Measurements from ENCODE around the gene IL18BP. TPM values are rescaled to one million over a fixed set of nuclear protein-coding genes. Genes with fewer than 3 reads are reported as not detected.

Gene IL18BP
- total and polyA plus RNA-seq, 2 donors (not counting 3 experiments of a cell fraction or from before 2014, with no cell fraction given), result 12.9 to 20.1 TPM

DNA sequence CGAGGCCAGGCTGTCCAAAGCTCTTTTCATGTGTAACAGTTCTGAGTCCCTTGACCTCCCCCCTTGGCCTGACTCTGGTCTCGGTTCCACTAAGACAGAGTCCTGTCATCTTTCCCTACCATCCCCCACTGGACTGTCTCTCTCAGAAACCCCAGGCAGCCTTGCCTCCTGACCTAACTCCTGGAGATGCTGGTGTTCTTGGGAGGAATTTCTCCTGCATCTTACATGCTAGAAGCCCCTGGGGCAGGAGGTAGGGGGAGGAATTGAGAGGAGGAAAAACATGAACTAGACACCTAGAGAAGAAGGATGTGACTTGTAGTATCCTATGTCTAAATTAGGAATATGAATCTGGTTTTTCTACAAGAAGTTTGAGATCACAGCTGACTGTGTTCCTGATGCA, 648 bp upstream of the IL18BP start:
- H3K27ac ChIP-seq (ENCODE audit: insufficient read depth, low read depth, low read length), result no peak overlapping the region
- TF ChIP-seq EZH2 (IDR thresholded peaks at IDR 0.05; ENCODE audit: borderline replicate concordance, low read depth, low read length, severe bottlenecking), result no peak
- TF ChIP-seq POLR2AphosphoS5 (IDR thresholded peaks at IDR 0.05; ENCODE audit: insufficient read depth, low read depth, low read length), result no peak
- TF ChIP-seq FOS (IDR thresholded peaks at IDR 0.05; ENCODE audit: borderline replicate concordance, insufficient read depth, low read length), result no peak
- TF ChIP-seq GATA2 (IDR thresholded peaks at IDR 0.05; ENCODE audit: insufficient read depth, insufficient read length, low read depth, low read length), result no peak
- TF ChIP-seq, protein P1, sequence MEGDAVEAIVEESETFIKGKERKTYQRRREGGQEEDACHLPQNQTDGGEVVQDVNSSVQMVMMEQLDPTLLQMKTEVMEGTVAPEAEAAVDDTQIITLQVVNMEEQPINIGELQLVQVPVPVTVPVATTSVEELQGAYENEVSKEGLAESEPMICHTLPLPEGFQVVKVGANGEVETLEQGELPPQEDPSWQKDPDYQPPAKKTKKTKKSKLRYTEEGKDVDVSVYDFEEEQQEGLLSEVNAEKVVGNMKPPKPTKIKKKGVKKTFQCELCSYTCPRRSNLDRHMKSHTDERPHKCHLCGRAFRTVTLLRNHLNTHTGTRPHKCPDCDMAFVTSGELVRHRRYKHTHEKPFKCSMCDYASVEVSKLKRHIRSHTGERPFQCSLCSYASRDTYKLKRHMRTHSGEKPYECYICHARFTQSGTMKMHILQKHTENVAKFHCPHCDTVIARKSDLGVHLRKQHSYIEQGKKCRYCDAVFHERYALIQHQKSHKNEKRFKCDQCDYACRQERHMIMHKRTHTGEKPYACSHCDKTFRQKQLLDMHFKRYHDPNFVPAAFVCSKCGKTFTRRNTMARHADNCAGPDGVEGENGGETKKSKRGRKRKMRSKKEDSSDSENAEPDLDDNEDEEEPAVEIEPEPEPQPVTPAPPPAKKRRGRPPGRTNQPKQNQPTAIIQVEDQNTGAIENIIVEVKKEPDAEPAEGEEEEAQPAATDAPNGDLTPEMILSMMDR (IDR thresholded peaks at IDR 0.05; ENCODE audit: extremely low read depth in 1 of 2, insufficient read depth in 1 of 2, low read depth in 1 of 2, low read length in 2 of 2), result no peak
- TF ChIP-seq, protein P2, sequence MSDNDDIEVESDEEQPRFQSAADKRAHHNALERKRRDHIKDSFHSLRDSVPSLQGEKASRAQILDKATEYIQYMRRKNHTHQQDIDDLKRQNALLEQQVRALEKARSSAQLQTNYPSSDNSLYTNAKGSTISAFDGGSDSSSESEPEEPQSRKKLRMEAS (IDR thresholded peaks at IDR 0.05; ENCODE audit: insufficient read depth, insufficient read length), result no peak
- TF ChIP-seq JUN (IDR thresholded peaks at IDR 0.05; ENCODE audit: borderline replicate concordance, insufficient read depth, insufficient read length, low read depth), result no peak
- TF ChIP-seq MYC (IDR thresholded peaks at IDR 0.05; ENCODE audit: low read depth, low read length), result no peak
- no peak for TF ChIP-seq POLR2A (IDR thresholded peaks at IDR 0.05; ENCODE audit: low read depth, low read length)
- peaks cover 5 to 27% of the 10 kb centered on the region in 2 experiments for H3K36me3 ChIP-seq (ENCODE audit: control insufficient read depth in 2 of 2, extremely low read depth in 1 of 2, insufficient read depth in 2 of 2, low read length in 2 of 2)
- no peaks in the 10 kb centered on the region for H4K20me1 ChIP-seq (replicated peaks; ENCODE audit: control insufficient read depth, extremely low read depth, insufficient read depth, low read length)
- no peak for DNase-seq (ENCODE audit: low read depth, low spot score)
- dilution Hi-C loops (cut with MboI; ENCODE audit: extremely low pct_ligation_motif_present, low sequenced_read_pairs), result no loop called here
- H3K9me3 ChIP-seq (replicated peaks; ENCODE audit: control insufficient read depth, insufficient read depth, low read length), result no peaks in the 10 kb centered on the region
- CTCF ChIA-PET, result interaction anchor here (1.2 kb wide), 1 partner anchor 21 kb away, joined by 3 read pairs; no protein-coding TSS in a partner anchor
- H3K9ac ChIP-seq (replicated peaks; ENCODE audit: extremely low read depth, insufficient read depth, low read length), result no peak overlapping the region
- H3K4me3 ChIP-seq (replicated peaks in 1 of 3; ENCODE audit: insufficient read depth in 1 of 3, low read depth in 1 of 3, low read length in 3 of 3), result no peak overlapping the region
- H3K9me1 ChIP-seq (replicated peaks; ENCODE audit: control insufficient read depth, extremely low read depth, insufficient read depth, low read length), result no peaks in the 10 kb centered on the region
- peaks cover 8% of the 10 kb centered on the region for H3K4me1 ChIP-seq (ENCODE audit: control insufficient read depth, extremely low read depth, insufficient read depth, low read length)
- no peak overlapping the region for H2AFZ ChIP-seq (ENCODE audit: low read depth, low read length)
- peaks cover 6% of the 10 kb centered on the region for H3K79me2 ChIP-seq (ENCODE audit: control insufficient read depth, insufficient read depth, low read length)
- no TSS peak for BruUV-seq (replicated peaks)
- intact Hi-C loops (cut with micrococcal nuclease), result no loop called here
- no peak overlapping the region for H3K4me2 ChIP-seq (ENCODE audit: insufficient read depth, low read length)
- no peak for FAIRE-seq
- POLR2A ChIA-PET, result interaction anchor here (1.3 kb wide), 1 partner anchor 69 kb away, joined by 3 read pairs; the partner anchor contains the start of genes RNF121 and XNDC1N
- H3K27me3 ChIP-seq (ENCODE audit: control insufficient read depth in 2 of 2, insufficient read depth in 2 of 2, low read length in 2 of 2), result no peaks in the 10 kb centered on the region
